ENCODE results near the gene RTL10. TPM values are rescaled to one million over a fixed set of nuclear protein-coding genes. Genes with fewer than 3 reads are reported as not detected.

The RTL10 gene
- total RNA-seq, 5 donors from 2014 or later (not counting 1 experiment from before 2014, with no cell fraction given) = 21.1 to 35.1 (median 28.5) TPM

GRCh38 chr22:19876941-19877625, 22.4 kb upstream of the RTL10 start:
- DNase-seq = peak in 3 of 35 experiments; percentile 0 to 23 (median 5)
- H3K4me3 Mint-ChIP-seq = no peak overlapping the region
- H3K4me1 Mint-ChIP-seq = peaks cover 0 to 13% (median 13%) of the 10 kb centered on the region in 3 donors
- no peak overlapping the region for H3K27ac Mint-ChIP-seq
- Histone ChIP-seq H3K36me3 (ENCODE audit: control insufficient read depth in 2 of 2, extremely low read depth in 1 of 2, insufficient read depth in 1 of 2, low read length in 1 of 2) (peaks cover 5 to 10% of the 10 kb centered on the region in 2 donors), H3K4me3 (ENCODE audit: control insufficient read depth in 1 of 2, extremely low read depth in 1 of 2, low read length in 1 of 2) (no peak overlapping the region), H3K27me3 (replicated peaks in 1 of 2; ENCODE audit: control insufficient read depth in 2 of 2, extremely low read depth in 1 of 2, insufficient read depth in 2 of 2, low read length in 1 of 2) (peaks cover 0 to 7% of the 10 kb centered on the region in 2 experiments), H3K4me1 (ENCODE audit: control insufficient read depth in 1 of 2, extremely low read depth in 1 of 2, insufficient read depth in 2 of 2, low read length in 2 of 2) (peaks cover 6 to 41% of the 10 kb centered on the region in 2 experiments), H3K27ac (ENCODE audit: low read length) (no peak overlapping the region), H3K9me3 (no peaks in the 10 kb centered on the region)
- POLR2A ChIA-PET = no interaction called here
- no peaks in the 10 kb centered on the region for H3K27me3 Mint-ChIP-seq
- no peaks in the 10 kb centered on the region for H3K36me3 Mint-ChIP-seq
- no peak for ATAC-seq (replicated peaks in 1 of 4)
- CTCF ChIA-PET = no interaction called here
- WGBS (ENCODE audit: insufficient coverage) = 92% methylated on average over 16 of the region's 18 CpGs
- no peaks in the 10 kb centered on the region for H3K9me3 Mint-ChIP-seq

- ChIA-PET POLR2A (no interaction called here), CTCF (no interaction called here)
- ATAC-seq (replicated peaks in 1 of 4) (no peak), DNase-seq (peak in 3 of 35 experiments; percentile 1 to 10 (median 1))
- Mint-ChIP-seq H3K4me3 (no peak overlapping the region), H3K9me3 (no peaks in the 10 kb centered on the region), H3K36me3 (no peaks in the 10 kb centered on the region), H3K27me3 (no peaks in the 10 kb centered on the region), H3K4me1 (peaks cover 0 to 13% (median 13%) of the 10 kb centered on the region in 3 donors), H3K27ac (no peak overlapping the region)
- Histone ChIP-seq H3K4me1 (ENCODE audit: control insufficient read depth in 1 of 2, extremely low read depth in 1 of 2, insufficient read depth in 2 of 2, low read length in 2 of 2) (peaks cover 6 to 41% of the 10 kb centered on the region in 2 experiments), H3K27ac (ENCODE audit: low read length) (no peak overlapping the region), H3K36me3 (ENCODE audit: control insufficient read depth in 2 of 2, extremely low read depth in 1 of 2, insufficient read depth in 1 of 2, low read length in 1 of 2) (peaks cover 5 to 10% of the 10 kb centered on the region in 2 donors), H3K27me3 (replicated peaks in 1 of 2; ENCODE audit: control insufficient read depth in 2 of 2, extremely low read depth in 1 of 2, insufficient read depth in 2 of 2, low read length in 1 of 2) (peaks cover 0 to 12% of the 10 kb centered on the region in 2 experiments), H3K9me3 (no peaks in the 10 kb centered on the region), H3K4me3 (ENCODE audit: control insufficient read depth in 1 of 2, extremely low read depth in 1 of 2, low read length in 1 of 2) (no peak overlapping the region)
- 85% methylated on average over 14 of the region's 21 CpGs for WGBS (ENCODE audit: insufficient coverage)
Observed at GRCh38 chr22:19876314-19876940, 21.8 kb upstream of the RTL10 start.

GRCh38 chr22:19875531-19876313, 21.0 kb upstream of the RTL10 start:
- peak overlapping the region; percentile 8 for H3K27ac ChIP-seq (ENCODE audit: low read length)
- Mint-ChIP-seq H3K9me3 (no peaks in the 10 kb centered on the region), H3K27me3 (no peaks in the 10 kb centered on the region), H3K4me1 (peaks cover 0 to 13% (median 13%) of the 10 kb centered on the region in 3 donors), H3K36me3 (no peaks in the 10 kb centered on the region), H3K27ac (no peak overlapping the region), H3K4me3 (no peak overlapping the region)
- peaks cover 6 to 41% of the 10 kb centered on the region in 2 experiments for H3K4me1 ChIP-seq (ENCODE audit: control insufficient read depth in 1 of 2, extremely low read depth in 1 of 2, insufficient read depth in 2 of 2, low read length in 2 of 2)
- POLR2A ChIA-PET = no interaction called here
- ATAC-seq (replicated peaks in 1 of 4) (no peak), DNase-seq (peak in 2 of 35 experiments; percentile 7 to 23)
- H3K9me3 ChIP-seq = no peaks in the 10 kb centered on the region
- H3K36me3 ChIP-seq (ENCODE audit: control insufficient read depth in 2 of 2, extremely low read depth in 1 of 2, insufficient read depth in 1 of 2, low read length in 1 of 2) = peaks cover 5 to 10% of the 10 kb centered on the region in 2 donors
- CTCF ChIA-PET = no interaction called here
- H3K4me3 ChIP-seq (ENCODE audit: control insufficient read depth in 1 of 2, extremely low read depth in 1 of 2, low read length in 1 of 2) = no peak overlapping the region
- WGBS (ENCODE audit: insufficient coverage) = 86% methylated on average over 14 of the region's 23 CpGs
- H3K27me3 ChIP-seq (replicated peaks in 1 of 2; ENCODE audit: control insufficient read depth in 2 of 2, extremely low read depth in 1 of 2, insufficient read depth in 2 of 2, low read length in 1 of 2) = peaks cover 0 to 13% of the 10 kb centered on the region in 2 experiments

- peaks cover 0 to 13% (median 13%) of the 10 kb centered on the region in 3 donors for H3K4me1 Mint-ChIP-seq
- H3K9me3 ChIP-seq = no peaks in the 10 kb centered on the region
- POLR2A ChIA-PET = no interaction called here
- H3K4me3 Mint-ChIP-seq = peak overlapping the region in 1 of 3 donors; percentile 55
- DNase-seq (peak in 1 of 35 experiments; percentile 21), ATAC-seq (replicated peaks in 1 of 4) (no peak)
- 90% methylated on average over 10 of the region's 12 CpGs for WGBS (ENCODE audit: insufficient coverage)
- H3K27ac ChIP-seq (ENCODE audit: low read length) = peak overlapping the region; percentile 8
- H3K4me3 ChIP-seq (ENCODE audit: control insufficient read depth in 1 of 2, extremely low read depth in 1 of 2, low read length in 1 of 2) = no peak overlapping the region
- H3K36me3 ChIP-seq (ENCODE audit: control insufficient read depth in 2 of 2, extremely low read depth in 1 of 2, insufficient read depth in 1 of 2, low read length in 1 of 2) = peaks cover 5 to 6% of the 10 kb centered on the region in 2 donors
- no peaks in the 10 kb centered on the region for H3K36me3 Mint-ChIP-seq
- H3K9me3 Mint-ChIP-seq = no peaks in the 10 kb centered on the region
- peak overlapping the region; percentile 65 to 84 for H3K27ac Mint-ChIP-seq
- peaks cover 6 to 41% of the 10 kb centered on the region in 2 experiments for H3K4me1 ChIP-seq (ENCODE audit: control insufficient read depth in 1 of 2, extremely low read depth in 1 of 2, insufficient read depth in 2 of 2, low read length in 2 of 2)
- peaks cover 0 to 13% of the 10 kb centered on the region in 2 experiments for H3K27me3 ChIP-seq (replicated peaks in 1 of 2; ENCODE audit: control insufficient read depth in 2 of 2, extremely low read depth in 1 of 2, insufficient read depth in 2 of 2, low read length in 1 of 2)
- no peaks in the 10 kb centered on the region for H3K27me3 Mint-ChIP-seq
- CTCF ChIA-PET = no interaction called here
Observed at GRCh38 chr22:19875061-19875530, 20.4 kb upstream of the RTL10 start.

GRCh38 chr22:19874307-19875060, 19.8 kb upstream of the RTL10 start:
- CTCF ChIA-PET = no interaction called here
- Histone ChIP-seq H3K4me3 (ENCODE audit: control insufficient read depth in 1 of 2, extremely low read depth in 1 of 2, low read length in 1 of 2) (no peak overlapping the region), H3K36me3 (ENCODE audit: control insufficient read depth in 2 of 2, extremely low read depth in 1 of 2, insufficient read depth in 1 of 2, low read length in 1 of 2) (peaks cover 5 to 6% of the 10 kb centered on the region in 2 donors), H3K27me3 (replicated peaks in 1 of 2; ENCODE audit: control insufficient read depth in 2 of 2, extremely low read depth in 1 of 2, insufficient read depth in 2 of 2, low read length in 1 of 2) (peaks cover 0 to 13% of the 10 kb centered on the region in 2 experiments), H3K9me3 (no peaks in the 10 kb centered on the region), H3K27ac (ENCODE audit: low read length) (peak overlapping the region; percentile 35), H3K4me1 (ENCODE audit: control insufficient read depth in 1 of 2, extremely low read depth in 1 of 2, insufficient read depth in 2 of 2, low read length in 2 of 2) (peaks cover 6 to 41% of the 10 kb centered on the region in 2 experiments)
- ATAC-seq (replicated peaks in 1 of 4) (peak; percentile 87 to 88 (median 87)), DNase-seq (peak in 26 of 35 experiments; percentile 13 to 62 (median 33))
- POLR2A ChIA-PET = no interaction called here
- Mint-ChIP-seq H3K9me3 (no peaks in the 10 kb centered on the region), H3K27me3 (no peaks in the 10 kb centered on the region), H3K4me3 (peak overlapping the region in 2 of 3 donors; percentile 25 to 55), H3K4me1 (peaks cover 0 to 13% (median 13%) of the 10 kb centered on the region in 3 donors), H3K27ac (peak overlapping the region; percentile 65 to 84), H3K36me3 (no peaks in the 10 kb centered on the region)
- WGBS (ENCODE audit: insufficient coverage) = 36% methylated on average over 25 of the region's 27 CpGs

All from T-cell (primary cell).